ENCODE measurements around the gene FOXS1.

DNA sequence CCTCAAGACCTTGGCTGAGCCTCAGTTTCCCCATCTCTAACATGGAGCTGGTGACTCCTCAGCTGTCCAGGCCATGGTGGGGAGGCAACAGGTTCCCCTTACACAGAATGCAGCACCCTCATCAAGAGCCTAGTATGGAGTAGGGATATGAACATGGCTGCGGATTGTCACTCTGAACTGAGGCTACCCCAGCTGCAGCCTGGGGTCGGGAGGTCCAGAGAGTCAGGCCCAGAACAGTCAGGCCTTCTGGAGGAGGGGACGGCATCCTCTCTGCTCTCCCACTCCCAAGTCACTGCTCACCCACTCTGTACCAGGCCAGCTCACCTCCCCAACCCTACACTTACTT lies 1.4 kb upstream of the FOXS1 start:
- TF ChIP-seq, protein P1, sequence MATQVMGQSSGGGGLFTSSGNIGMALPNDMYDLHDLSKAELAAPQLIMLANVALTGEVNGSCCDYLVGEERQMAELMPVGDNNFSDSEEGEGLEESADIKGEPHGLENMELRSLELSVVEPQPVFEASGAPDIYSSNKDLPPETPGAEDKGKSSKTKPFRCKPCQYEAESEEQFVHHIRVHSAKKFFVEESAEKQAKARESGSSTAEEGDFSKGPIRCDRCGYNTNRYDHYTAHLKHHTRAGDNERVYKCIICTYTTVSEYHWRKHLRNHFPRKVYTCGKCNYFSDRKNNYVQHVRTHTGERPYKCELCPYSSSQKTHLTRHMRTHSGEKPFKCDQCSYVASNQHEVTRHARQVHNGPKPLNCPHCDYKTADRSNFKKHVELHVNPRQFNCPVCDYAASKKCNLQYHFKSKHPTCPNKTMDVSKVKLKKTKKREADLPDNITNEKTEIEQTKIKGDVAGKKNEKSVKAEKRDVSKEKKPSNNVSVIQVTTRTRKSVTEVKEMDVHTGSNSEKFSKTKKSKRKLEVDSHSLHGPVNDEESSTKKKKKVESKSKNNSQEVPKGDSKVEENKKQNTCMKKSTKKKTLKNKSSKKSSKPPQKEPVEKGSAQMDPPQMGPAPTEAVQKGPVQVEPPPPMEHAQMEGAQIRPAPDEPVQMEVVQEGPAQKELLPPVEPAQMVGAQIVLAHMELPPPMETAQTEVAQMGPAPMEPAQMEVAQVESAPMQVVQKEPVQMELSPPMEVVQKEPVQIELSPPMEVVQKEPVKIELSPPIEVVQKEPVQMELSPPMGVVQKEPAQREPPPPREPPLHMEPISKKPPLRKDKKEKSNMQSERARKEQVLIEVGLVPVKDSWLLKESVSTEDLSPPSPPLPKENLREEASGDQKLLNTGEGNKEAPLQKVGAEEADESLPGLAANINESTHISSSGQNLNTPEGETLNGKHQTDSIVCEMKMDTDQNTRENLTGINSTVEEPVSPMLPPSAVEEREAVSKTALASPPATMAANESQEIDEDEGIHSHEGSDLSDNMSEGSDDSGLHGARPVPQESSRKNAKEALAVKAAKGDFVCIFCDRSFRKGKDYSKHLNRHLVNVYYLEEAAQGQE (IDR thresholded peaks at IDR 0.05; ENCODE audit: insufficient replicate concordance, low read depth), result no peak
- TF ChIP-seq POLR2AphosphoS5 (IDR thresholded peaks at IDR 0.05; ENCODE audit: low read depth), result no peak
- TF ChIP-seq, protein P2, sequence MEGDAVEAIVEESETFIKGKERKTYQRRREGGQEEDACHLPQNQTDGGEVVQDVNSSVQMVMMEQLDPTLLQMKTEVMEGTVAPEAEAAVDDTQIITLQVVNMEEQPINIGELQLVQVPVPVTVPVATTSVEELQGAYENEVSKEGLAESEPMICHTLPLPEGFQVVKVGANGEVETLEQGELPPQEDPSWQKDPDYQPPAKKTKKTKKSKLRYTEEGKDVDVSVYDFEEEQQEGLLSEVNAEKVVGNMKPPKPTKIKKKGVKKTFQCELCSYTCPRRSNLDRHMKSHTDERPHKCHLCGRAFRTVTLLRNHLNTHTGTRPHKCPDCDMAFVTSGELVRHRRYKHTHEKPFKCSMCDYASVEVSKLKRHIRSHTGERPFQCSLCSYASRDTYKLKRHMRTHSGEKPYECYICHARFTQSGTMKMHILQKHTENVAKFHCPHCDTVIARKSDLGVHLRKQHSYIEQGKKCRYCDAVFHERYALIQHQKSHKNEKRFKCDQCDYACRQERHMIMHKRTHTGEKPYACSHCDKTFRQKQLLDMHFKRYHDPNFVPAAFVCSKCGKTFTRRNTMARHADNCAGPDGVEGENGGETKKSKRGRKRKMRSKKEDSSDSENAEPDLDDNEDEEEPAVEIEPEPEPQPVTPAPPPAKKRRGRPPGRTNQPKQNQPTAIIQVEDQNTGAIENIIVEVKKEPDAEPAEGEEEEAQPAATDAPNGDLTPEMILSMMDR (IDR thresholded peaks at IDR 0.05; ENCODE audit: insufficient read depth, low read length), result no peak
- TF ChIP-seq GABPA (IDR thresholded peaks at IDR 0.05; ENCODE audit: low read depth), result no peak
- no peak for TF ChIP-seq SPI1 (IDR thresholded peaks at IDR 0.05; ENCODE audit: borderline replicate concordance, low read depth)
